Caco-2 (cell line): Measurements from ENCODE around the gene ACAD11. TPM values are rescaled to one million over a fixed set of nuclear protein-coding genes. Genes with fewer than 3 reads are reported as not detected.

Experiments
- BruUV-seq: library from RNA; stranded (reverse); fragments of 400-500 nt; replicated peaks from 2 replicates; lab custom pipeline; 2021; lab: Mats Ljungman, UMichigan
- CTCF ChIA-PET: fragments of 300-600 bp; sonication (Branson Sonifier 250); formaldehyde crosslinking; loops from one replicate; lab custom pipeline; 2022; ENCODE audit warnings: antibody characterized with exemption; lab: Charles Lee
- POLR2A ChIA-PET: fragments of 300-600 bp; sonication (Branson Sonifier 250); formaldehyde crosslinking; loops from one replicate; lab custom pipeline; 2022; ENCODE audit warnings: antibody characterized with exemption; lab: Charles Lee
- DNase-seq, 2 experiments: peaks; one replicate each; pipeline versions ENCODE4 v3.0.0 to v3.0.0-alpha.2; 2020 to 2022
- H3K27me3 ChIP-seq: replicated peaks from 2 replicates; pipeline ENCODE4 v1.6.0; 2011; ENCODE audit warnings: low read length; ENCODE audit not compliant: control insufficient read depth, insufficient read depth
- H3K36me3 ChIP-seq: 2 replicates; pipeline ENCODE4 v1.5.1; 2011; ENCODE audit warnings: low read length; ENCODE audit not compliant: control insufficient read depth, insufficient read depth
- H3K4me1 ChIP-seq: fragments of 250-450 bp; sonication (Bioruptor Pico); 2 replicates; pipeline ENCODE4 v1.5.1; 2020; ENCODE audit warnings: mild to moderate bottlenecking
- H3K4me3 ChIP-seq: 2 replicates; pipeline ENCODE4 v1.5.1; 2011; ENCODE audit warnings: low read depth, mild to moderate bottlenecking, control low read depth, low read length
- H3K9me3 ChIP-seq: fragments of 250-450 bp; sonication (Bioruptor Pico); 2 replicates; pipeline ENCODE4 v1.5.1; 2020; ENCODE audit warnings: mild to moderate bottlenecking, moderate library complexity
- H3K27ac Mint-ChIP-seq: one replicate; pipeline ENCODE4 v1.8.0; 2022; ENCODE audit warnings: mixed read lengths; ENCODE audit not compliant: unreplicated experiment
- H3K27me3 Mint-ChIP-seq: one replicate; pipeline ENCODE4 v1.8.0; 2022; ENCODE audit warnings: mixed read lengths; ENCODE audit not compliant: insufficient read depth, unreplicated experiment
- H3K36me3 Mint-ChIP-seq: one replicate; pipeline ENCODE4 v1.8.0; 2022; ENCODE audit warnings: mild to moderate bottlenecking, mixed read lengths; ENCODE audit not compliant: insufficient read depth, unreplicated experiment
- H3K4me1 Mint-ChIP-seq: one replicate; pipeline ENCODE4 v1.8.0; 2022; ENCODE audit warnings: low read depth, mixed read lengths; ENCODE audit not compliant: unreplicated experiment
- H3K4me3 Mint-ChIP-seq: one replicate; pipeline ENCODE4 v1.8.0; 2022; ENCODE audit warnings: mild to moderate bottlenecking, moderate library complexity, mixed read lengths; ENCODE audit not compliant: unreplicated experiment
- H3K9me3 Mint-ChIP-seq: one replicate; pipeline ENCODE4 v1.8.0; 2022; ENCODE audit warnings: mixed read lengths; ENCODE audit not compliant: unreplicated experiment
- intact Hi-C: fragments of 100-400 bp; cut with micrococcal nuclease; formaldehyde crosslinking; loops from one replicate; pipeline ENCODE4 v1.10.0; 2022; ENCODE audit not compliant: unreplicated experiment
- total RNA-seq: library from RNA; stranded (reverse); gene quantifications from 2 replicates; pipeline ENCODE4 v1.2.3, GENCODE V29; 2022
- TF ChIP-seq, protein P1 (sequence below), 2 experiments: fragments of 200-600 bp in 1 of 2; IDR thresholded peaks; 1 replicate in 1 of 2; 2 replicates in 1 of 2; pipeline versions ENCODE4 v1.5.1 to v1.8.0; 2011 to 2022; ENCODE audit warnings: antibody characterized with exemption in 1 of 2, control low read depth in 1 of 2, inconsistent platforms in 1 of 2, low read depth in 1 of 2, low read length in 1 of 2, mild to moderate bottlenecking in 1 of 2, moderate library complexity in 1 of 2; ENCODE audit not compliant: insufficient read depth in 1 of 2, severe bottlenecking in 1 of 2, unreplicated experiment in 1 of 2

The ACAD11 gene
- total RNA-seq, 1 experiment from 2014 or later, result 33.0 TPM

DNA sequence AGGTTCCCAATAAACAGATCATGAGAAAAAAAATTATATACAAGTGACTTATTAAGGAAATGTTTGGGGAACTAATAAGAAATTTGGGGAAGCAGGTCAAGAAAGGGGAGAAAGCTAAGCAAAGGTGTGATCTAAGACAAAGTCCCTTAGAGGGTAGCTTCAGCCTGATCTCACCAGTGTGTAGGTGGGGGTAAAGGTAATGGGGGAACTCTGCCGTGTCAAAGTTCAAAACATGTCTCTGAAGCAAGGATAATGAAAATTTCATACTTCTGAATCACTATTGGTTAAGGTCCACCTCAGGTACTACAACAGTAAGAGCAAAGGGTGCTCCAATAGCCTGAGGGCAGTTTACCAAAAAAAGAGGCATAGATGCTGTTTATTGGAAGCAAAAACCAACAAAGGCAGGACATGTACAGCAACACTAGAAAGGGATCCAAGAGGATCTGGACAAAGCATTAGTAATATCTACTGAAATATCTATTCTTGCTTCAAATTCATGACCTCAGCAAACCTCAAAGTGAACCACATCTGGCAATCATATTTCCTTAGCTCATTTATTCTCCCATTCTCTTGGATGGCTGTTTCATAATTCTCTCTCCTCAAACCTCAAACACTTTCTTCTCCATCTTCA lies 6.9 kb downstream of the ACAD11 start:
- CTCF ChIA-PET, result interaction anchor here (1.1 to 1.5 kb wide), 2 partner anchors 10 to 105 kb away, joined by 3 read pairs; no protein-coding TSS in a partner anchor
- no peaks in the 10 kb centered on the region for H3K27me3 ChIP-seq
- H3K4me3 ChIP-seq, result no peak overlapping the region
- Mint-ChIP-seq H3K9me3 (no peaks in the 10 kb centered on the region), H3K4me1 (peaks cover 9% of the 10 kb centered on the region), H3K27me3 (no peaks in the 10 kb centered on the region), H3K4me3 (no peak overlapping the region), H3K36me3 (peaks cover 5% of the 10 kb centered on the region), H3K27ac (no peak overlapping the region)
- H3K9me3 ChIP-seq, result no peaks in the 10 kb centered on the region
- TF ChIP-seq, protein P1, sequence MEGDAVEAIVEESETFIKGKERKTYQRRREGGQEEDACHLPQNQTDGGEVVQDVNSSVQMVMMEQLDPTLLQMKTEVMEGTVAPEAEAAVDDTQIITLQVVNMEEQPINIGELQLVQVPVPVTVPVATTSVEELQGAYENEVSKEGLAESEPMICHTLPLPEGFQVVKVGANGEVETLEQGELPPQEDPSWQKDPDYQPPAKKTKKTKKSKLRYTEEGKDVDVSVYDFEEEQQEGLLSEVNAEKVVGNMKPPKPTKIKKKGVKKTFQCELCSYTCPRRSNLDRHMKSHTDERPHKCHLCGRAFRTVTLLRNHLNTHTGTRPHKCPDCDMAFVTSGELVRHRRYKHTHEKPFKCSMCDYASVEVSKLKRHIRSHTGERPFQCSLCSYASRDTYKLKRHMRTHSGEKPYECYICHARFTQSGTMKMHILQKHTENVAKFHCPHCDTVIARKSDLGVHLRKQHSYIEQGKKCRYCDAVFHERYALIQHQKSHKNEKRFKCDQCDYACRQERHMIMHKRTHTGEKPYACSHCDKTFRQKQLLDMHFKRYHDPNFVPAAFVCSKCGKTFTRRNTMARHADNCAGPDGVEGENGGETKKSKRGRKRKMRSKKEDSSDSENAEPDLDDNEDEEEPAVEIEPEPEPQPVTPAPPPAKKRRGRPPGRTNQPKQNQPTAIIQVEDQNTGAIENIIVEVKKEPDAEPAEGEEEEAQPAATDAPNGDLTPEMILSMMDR (IDR thresholded peaks at IDR 0.05; ENCODE audit: insufficient read depth in 1 of 2, low read depth in 1 of 2, low read length in 1 of 2, severe bottlenecking in 1 of 2, unreplicated experiment in 1 of 2), result no peak
- BruUV-seq, result no TSS peak
- POLR2A ChIA-PET, result no interaction called here
- intact Hi-C loops, result no loop called here
- DNase-seq, result no peak
- peaks cover 19% of the 10 kb centered on the region; the same call in 1 of the 2 replicates for H3K4me1 ChIP-seq
- H3K36me3 ChIP-seq, result no peaks in the 10 kb centered on the region

DNA sequence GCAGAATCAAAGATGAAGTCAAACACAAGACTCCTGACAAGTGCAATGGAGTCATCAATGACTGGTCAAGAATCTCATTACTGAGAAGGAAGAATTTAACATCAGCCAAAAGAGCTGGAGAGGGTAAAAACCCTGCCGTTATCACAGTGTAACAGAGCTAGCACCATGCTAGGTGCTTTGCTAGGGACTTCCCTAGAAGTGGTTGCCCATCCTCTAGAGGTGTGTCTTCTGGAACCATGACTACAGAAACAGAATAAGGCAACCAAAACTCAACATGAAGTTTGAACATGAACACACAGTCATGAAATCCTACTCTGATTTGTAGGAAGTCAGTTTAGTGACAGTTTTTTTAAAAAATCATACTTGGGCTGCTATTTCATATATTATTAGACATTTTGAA lies 9.5 kb downstream of the ACAD11 start:
- Mint-ChIP-seq H3K36me3 (peaks cover 2% of the 10 kb centered on the region), H3K4me3 (no peak overlapping the region), H3K4me1 (peaks cover 3% of the 10 kb centered on the region), H3K27ac (no peak overlapping the region), H3K27me3 (no peaks in the 10 kb centered on the region), H3K9me3 (no peaks in the 10 kb centered on the region)
- intact Hi-C loops, result no loop called here
- no peak overlapping the region for H3K4me3 ChIP-seq
- ChIA-PET CTCF (no interaction called here), POLR2A (no interaction called here)
- H3K27me3 ChIP-seq, result no peaks in the 10 kb centered on the region
- no peaks in the 10 kb centered on the region for H3K36me3 ChIP-seq
- H3K4me1 ChIP-seq, result peaks cover 10% of the 10 kb centered on the region; the same call in 1 of the 2 replicates
- TF ChIP-seq, protein P1 (IDR thresholded peaks at IDR 0.05; ENCODE audit: insufficient read depth in 1 of 2, low read depth in 1 of 2, low read length in 1 of 2, severe bottlenecking in 1 of 2, unreplicated experiment in 1 of 2), result no peak
- DNase-seq, result no peak
- BruUV-seq, result no TSS peak
- H3K9me3 ChIP-seq, result no peaks in the 10 kb centered on the region

DNA sequence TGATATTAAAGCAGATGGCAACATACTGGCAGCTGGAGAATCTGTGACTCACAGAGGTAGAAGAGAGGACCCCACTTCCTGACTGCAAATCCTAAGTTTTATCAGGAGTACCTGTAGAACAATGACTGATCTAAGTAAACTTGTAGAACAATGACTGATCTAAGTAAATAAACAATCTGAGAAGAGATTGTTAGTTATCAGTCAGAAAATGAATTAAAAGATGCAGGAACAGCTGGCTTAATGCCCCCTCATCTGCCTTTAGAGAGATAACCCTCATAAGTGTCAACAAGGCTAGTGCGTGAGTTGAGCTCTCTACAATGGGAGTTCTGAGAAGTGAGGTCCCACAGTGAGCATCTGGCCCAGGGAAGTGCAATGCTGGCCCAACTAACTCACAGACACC lies 14.6 kb downstream of the ACAD11 start:
- intact Hi-C loops, result no loop called here
- H3K27me3 ChIP-seq, result no peaks in the 10 kb centered on the region
- no TSS peak for BruUV-seq
- POLR2A ChIA-PET, result no interaction called here
- Mint-ChIP-seq H3K4me3 (no peak overlapping the region), H3K9me3 (no peaks in the 10 kb centered on the region), H3K27ac (no peak overlapping the region), H3K36me3 (peaks cover 12% of the 10 kb centered on the region), H3K4me1 (no peaks in the 10 kb centered on the region), H3K27me3 (no peaks in the 10 kb centered on the region)
- H3K4me1 ChIP-seq, result no peaks in the 10 kb centered on the region; the same call in 1 of the 2 replicates
- DNase-seq, result no peak
- TF ChIP-seq, protein P1 (IDR thresholded peaks at IDR 0.05; ENCODE audit: insufficient read depth in 1 of 2, low read depth in 1 of 2, low read length in 1 of 2, severe bottlenecking in 1 of 2, unreplicated experiment in 1 of 2), result no peak
- no peaks in the 10 kb centered on the region for H3K36me3 ChIP-seq
- CTCF ChIA-PET, result no interaction called here
- no peak overlapping the region for H3K4me3 ChIP-seq
- no peaks in the 10 kb centered on the region for H3K9me3 ChIP-seq
